ENCODE results near the gene NACC2.

The NACC2 gene

DNA sequence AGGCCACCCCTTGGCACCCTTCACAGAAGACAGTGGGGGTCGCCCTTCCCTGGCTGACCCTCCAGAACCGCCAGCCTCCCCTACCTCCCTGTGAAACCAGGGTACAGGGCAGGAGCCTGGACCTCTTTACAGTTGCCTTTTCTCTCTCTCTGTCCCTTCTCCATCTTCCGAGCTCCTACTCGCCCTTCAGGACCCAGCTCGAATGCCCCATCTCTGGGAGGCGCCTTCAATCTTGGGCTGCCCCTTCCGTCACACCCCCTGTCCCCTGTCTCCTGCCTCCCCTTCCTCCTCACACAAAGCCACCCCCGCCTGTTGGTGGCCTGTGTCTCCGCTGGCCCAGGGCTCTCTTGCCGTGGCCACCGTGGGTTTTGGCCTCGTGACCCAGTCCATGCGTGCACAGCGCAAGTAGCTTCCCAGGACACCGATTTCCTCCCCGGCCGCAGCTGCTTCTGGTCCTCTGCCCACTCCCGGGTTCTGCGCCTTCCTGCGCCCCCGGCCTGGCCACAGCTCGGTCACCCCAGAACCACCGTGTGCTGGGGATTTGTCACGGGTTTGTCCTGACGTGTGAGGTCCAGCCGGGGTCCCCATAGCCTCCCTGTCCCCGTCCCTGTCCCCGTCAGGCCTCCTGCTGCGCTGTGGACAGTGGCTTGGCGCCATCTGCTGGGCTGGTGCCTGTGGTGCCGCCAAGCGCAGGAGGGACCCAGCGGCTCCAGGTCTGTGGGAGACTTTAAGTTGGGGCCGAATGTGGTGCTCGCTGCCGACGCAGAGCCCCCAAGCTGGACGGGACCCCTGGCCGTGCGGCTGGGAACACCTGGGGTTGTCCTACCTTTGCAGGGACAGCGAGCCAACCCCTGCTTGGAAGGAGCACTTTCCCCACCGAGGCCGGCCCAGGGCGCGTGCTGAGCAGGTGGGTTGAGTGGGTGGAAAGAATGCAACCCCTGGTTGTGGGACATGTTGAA is 27.6 kb upstream of the NACC2 start:
- no peaks in the 10 kb centered on the region for H3K9me3 ChIP-seq (ENCODE audit: control insufficient read depth, insufficient read depth, low read length)
- no peak overlapping the region for H3K4me3 ChIP-seq (ENCODE audit: low read length)
- TF ChIP-seq EZH2phosphoT487 (IDR thresholded peaks at IDR 0.05; ENCODE audit: borderline replicate concordance, low read length) = no peak
- TF ChIP-seq, protein P1, sequence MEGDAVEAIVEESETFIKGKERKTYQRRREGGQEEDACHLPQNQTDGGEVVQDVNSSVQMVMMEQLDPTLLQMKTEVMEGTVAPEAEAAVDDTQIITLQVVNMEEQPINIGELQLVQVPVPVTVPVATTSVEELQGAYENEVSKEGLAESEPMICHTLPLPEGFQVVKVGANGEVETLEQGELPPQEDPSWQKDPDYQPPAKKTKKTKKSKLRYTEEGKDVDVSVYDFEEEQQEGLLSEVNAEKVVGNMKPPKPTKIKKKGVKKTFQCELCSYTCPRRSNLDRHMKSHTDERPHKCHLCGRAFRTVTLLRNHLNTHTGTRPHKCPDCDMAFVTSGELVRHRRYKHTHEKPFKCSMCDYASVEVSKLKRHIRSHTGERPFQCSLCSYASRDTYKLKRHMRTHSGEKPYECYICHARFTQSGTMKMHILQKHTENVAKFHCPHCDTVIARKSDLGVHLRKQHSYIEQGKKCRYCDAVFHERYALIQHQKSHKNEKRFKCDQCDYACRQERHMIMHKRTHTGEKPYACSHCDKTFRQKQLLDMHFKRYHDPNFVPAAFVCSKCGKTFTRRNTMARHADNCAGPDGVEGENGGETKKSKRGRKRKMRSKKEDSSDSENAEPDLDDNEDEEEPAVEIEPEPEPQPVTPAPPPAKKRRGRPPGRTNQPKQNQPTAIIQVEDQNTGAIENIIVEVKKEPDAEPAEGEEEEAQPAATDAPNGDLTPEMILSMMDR (IDR thresholded peaks at IDR 0.05; ENCODE audit: low read depth, low read length, poor library complexity, severe bottlenecking) = peak; percentile 93
- H3K79me2 ChIP-seq (ENCODE audit: control insufficient read depth, low read length) = peaks cover 23% of the 10 kb centered on the region
- 0 out of 2 replicates have a peak, but pooled peaks cover 2% of the 10 kb centered on the region for H3F3A ChIP-seq (ENCODE audit: control insufficient read depth, insufficient read depth)
- no peaks in the 10 kb centered on the region for H4K20me1 ChIP-seq (ENCODE audit: control insufficient read depth, insufficient read depth, low read depth, low read length)
- H3K36me3 ChIP-seq (ENCODE audit: control insufficient read depth, low read length) = 0 out of 2 replicates have a peak, but pooled peaks cover 4% of the 10 kb centered on the region
- no peaks in the 10 kb centered on the region for H3K27me3 ChIP-seq (ENCODE audit: control insufficient read depth, low read length)
- no peaks in the 10 kb centered on the region for H3K9me2 ChIP-seq (replicated peaks; ENCODE audit: control insufficient read depth, low read length)
- peaks cover 11% of the 10 kb centered on the region for H3K4me1 ChIP-seq (ENCODE audit: control insufficient read depth, low read length)
- H3K27ac ChIP-seq (ENCODE audit: low read depth, low read length) = no peak overlapping the region
- no peak overlapping the region for H3K4me2 ChIP-seq (ENCODE audit: low read length)

DNA sequence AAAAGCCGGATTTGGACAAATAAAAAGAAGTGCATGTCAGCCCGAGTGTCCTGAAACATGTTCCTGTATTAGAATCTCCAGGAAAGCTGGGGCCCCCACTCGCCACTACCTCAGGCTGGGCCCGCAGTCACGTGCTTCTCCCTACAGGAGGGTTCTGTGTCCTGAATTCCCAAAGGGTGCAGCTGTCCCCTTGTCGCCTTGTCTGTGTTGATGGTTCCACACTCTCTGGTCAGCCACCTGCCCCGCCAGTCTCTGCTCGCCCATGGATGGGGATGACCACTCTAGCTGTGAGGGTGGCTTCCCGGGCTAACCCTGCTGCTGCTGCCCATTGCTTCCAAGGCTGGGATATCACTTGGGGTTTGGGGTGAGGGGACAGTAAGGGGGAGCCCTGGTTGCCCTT is 26.7 kb upstream of the NACC2 start:
- TF ChIP-seq, protein P1 (IDR thresholded peaks at IDR 0.05; ENCODE audit: low read depth, low read length, poor library complexity, severe bottlenecking) = no peak
- no peak for TF ChIP-seq EZH2phosphoT487 (IDR thresholded peaks at IDR 0.05; ENCODE audit: borderline replicate concordance, low read length)

DNA sequence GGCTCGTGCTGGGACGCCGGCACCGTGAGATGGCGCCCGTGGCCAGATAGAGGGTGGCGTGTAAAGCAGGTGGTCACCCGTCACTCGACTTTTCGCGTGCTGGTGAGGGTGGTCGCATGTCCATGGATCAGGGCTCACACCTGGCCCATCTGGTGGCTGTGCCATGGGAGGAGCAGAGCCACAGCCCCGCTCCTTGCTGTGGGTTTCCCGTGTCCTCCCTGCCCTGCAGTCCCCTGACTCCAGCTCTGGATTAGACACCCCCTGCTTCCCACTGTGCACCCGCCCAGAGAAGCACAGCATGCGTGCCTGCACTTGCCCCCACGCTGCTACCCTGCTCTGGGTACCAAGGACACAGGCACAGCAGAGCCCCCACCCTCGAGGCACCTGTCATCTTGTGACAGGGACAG is 25.4 kb upstream of the NACC2 start:
- Histone ChIP-seq H3K27me3 (ENCODE audit: control insufficient read depth, low read length) (no peaks in the 10 kb centered on the region), H4K20me1 (ENCODE audit: control insufficient read depth, insufficient read depth, low read depth, low read length) (no peaks in the 10 kb centered on the region), H3K9me3 (ENCODE audit: control insufficient read depth, insufficient read depth, low read length) (no peaks in the 10 kb centered on the region), H3F3A (ENCODE audit: control insufficient read depth, insufficient read depth) (0 out of 2 replicates have a peak, but pooled peaks cover 2% of the 10 kb centered on the region), H3K79me2 (ENCODE audit: control insufficient read depth, low read length) (peaks cover 41% of the 10 kb centered on the region), H3K4me1 (ENCODE audit: control insufficient read depth, low read length) (peaks cover 18% of the 10 kb centered on the region), H3K9me2 (replicated peaks; ENCODE audit: control insufficient read depth, low read length) (no peaks in the 10 kb centered on the region), H3K4me3 (ENCODE audit: low read length) (no peak overlapping the region), H3K27ac (ENCODE audit: low read depth, low read length) (no peak overlapping the region), H3K4me2 (ENCODE audit: low read length) (peak overlapping the region; percentile 88), H3K36me3 (ENCODE audit: control insufficient read depth, low read length) (peaks cover 21% of the 10 kb centered on the region)
- TF ChIP-seq, protein P1 (IDR thresholded peaks at IDR 0.05; ENCODE audit: low read depth, low read length, poor library complexity, severe bottlenecking) = no peak
- TF ChIP-seq EZH2phosphoT487 (IDR thresholded peaks at IDR 0.05; ENCODE audit: borderline replicate concordance, low read length) = no peak

More for the DNA sequence above, 26.7 kb upstream of the NACC2 start:
- Histone ChIP-seq H4K20me1 (ENCODE audit: control insufficient read depth, insufficient read depth, low read depth, low read length) (no peaks in the 10 kb centered on the region), H3K4me2 (ENCODE audit: low read length) (no peak overlapping the region), H3K79me2 (ENCODE audit: control insufficient read depth, low read length) (peaks cover 32% of the 10 kb centered on the region), H3K36me3 (ENCODE audit: control insufficient read depth, low read length) (peaks cover 8% of the 10 kb centered on the region), H3K9me3 (ENCODE audit: control insufficient read depth, insufficient read depth, low read length) (no peaks in the 10 kb centered on the region), H3K27ac (ENCODE audit: low read depth, low read length) (no peak overlapping the region), H3K27me3 (ENCODE audit: control insufficient read depth, low read length) (no peaks in the 10 kb centered on the region), H3K9me2 (replicated peaks; ENCODE audit: control insufficient read depth, low read length) (no peaks in the 10 kb centered on the region), H3F3A (ENCODE audit: control insufficient read depth, insufficient read depth) (0 out of 2 replicates have a peak, but pooled peaks cover 2% of the 10 kb centered on the region), H3K4me1 (ENCODE audit: control insufficient read depth, low read length) (peaks cover 18% of the 10 kb centered on the region), H3K4me3 (ENCODE audit: low read length) (no peak overlapping the region)

Measured in DOHH2 (cell line).